ENCODE results near the gene GPLD1.
"Not testable (repeated sequence)": the region's sequence is repeated elsewhere in the genome, so short reads cannot be mapped to it uniquely, and the experiment has no call there.

GPLD1 gene

DNA sequence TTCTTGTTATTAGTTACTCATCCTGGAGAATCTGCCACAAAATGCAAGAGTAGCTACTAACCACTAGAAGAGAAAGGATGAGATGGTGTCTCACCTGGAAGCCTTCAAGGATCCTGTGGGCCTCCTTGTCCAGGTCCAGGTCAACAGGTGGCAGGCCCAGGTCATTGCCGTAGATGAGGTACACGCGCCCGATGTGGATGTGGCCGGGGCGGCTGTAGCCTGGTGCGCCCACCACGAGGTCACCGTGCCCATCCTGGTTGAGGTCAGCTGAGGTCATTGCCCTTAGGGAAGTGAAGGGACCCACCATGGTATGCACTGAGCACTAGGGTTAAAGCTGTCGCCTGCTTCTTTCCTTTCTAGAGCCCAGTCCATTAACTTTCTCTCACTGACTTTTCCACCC, 35.5 kb downstream of the GPLD1 start:
- no peak for DNase-seq

DNA sequence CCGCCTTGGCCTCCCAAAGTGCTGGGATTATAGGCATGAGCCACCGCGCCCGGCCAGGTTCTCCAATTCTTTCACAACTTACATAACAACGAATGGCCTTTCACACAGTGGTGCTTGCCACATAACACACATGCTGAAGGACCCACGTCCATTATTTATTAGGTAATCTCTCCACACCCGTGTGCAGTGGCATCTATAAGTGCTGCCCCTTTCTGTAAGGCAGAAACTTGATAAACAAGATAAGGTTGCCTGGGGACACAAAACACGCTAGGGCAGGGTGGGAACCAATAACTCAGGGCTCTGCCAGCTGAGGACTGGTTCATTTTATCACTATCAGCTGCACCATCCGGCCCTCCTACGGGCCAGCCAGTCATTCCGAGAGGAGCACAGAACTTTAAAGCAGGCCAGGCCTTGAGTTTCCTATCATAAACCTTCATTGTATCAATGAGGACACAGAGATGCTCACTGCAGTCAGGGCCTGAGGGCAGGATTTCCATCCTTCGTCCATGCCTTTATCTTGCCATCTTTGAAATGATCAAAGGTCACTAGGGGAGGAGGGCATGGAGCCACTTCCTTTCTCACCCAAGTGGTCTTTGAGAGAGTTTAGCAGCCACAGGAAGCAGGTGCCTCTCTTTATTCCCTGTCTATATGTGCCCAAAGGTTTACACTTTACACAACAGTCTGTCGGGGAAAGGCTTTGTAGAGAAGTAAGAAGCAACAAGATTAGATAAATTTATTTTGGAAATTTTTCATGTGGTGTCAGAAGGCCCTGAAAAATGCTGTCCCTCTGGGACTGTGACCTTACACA, 37.6 kb downstream of the GPLD1 start:
- DNase-seq: no peak

DNA sequence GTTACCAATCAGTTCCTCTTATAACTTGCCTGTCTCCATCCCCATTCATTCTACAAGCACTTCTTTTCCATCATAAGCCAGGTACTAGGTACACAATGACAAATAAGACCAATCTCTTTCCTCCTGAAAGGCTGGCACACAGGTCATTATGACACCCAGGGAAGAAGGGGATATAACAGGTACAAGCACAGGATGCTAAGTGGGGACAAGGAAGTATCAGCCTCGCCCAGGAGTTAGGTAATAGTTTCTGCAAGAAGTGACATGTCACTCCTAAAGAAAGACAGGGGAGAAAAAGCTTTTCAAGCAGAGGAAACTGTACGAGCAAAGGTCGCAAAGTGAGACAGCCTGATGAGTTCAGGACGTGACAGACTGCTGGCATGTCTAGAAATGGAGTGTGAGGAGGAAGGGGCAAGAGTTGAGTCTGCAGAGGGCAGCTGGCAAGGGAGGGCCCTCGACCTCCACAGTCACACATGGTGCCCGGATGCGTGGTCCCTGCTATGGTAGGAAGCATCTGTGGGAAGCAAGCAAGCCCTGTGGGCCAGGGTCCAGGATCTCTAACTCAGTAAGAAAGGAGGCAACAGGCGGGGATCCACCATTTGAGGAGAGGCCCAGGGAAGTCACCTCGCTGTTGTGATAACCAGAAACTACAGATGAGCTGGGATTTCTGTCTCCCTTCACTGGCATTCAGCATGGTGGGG, 40.4 kb downstream of the GPLD1 start:
- DNase-seq: no peak

DNA sequence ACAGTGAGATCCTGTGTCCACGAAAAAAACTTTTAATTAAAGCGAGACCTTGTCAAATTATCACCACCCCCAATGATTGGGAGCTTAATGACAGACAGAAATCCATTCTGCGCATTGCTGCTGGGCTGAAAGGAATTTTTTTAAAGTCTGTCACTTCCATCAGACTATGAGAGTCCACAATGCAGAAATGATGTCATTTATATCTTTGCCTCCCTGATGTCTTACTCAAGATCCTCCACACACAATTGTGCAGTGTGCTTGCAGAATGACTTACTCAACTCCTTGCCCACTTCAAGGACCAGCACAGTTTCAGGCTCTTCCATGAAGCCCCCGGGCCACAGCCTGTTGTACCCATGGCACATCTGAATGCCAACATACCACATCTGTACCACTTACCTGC, 41.0 kb downstream of the GPLD1 start:
- no peak for DNase-seq

DNA sequence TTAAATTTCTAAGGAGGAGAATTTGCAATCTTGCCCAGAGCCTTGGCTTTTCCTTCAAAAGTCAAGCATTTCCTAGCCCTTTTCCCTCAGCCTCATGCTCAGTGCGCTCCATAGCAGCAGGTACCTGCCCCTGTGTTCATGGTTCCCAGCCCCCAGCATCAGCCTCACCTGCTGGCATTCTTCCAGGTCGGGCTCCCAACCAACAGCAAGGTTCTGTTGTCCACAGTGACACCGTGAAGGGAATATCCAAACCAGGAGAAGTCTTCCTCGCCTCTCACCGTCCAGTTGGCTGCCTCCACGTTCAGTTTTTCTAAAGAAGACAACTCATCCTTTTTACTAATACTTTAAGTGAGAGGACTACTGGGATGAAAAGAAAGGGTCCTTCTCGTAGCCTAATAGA, 42.7 kb downstream of the GPLD1 start:
- no peak for DNase-seq

DNA sequence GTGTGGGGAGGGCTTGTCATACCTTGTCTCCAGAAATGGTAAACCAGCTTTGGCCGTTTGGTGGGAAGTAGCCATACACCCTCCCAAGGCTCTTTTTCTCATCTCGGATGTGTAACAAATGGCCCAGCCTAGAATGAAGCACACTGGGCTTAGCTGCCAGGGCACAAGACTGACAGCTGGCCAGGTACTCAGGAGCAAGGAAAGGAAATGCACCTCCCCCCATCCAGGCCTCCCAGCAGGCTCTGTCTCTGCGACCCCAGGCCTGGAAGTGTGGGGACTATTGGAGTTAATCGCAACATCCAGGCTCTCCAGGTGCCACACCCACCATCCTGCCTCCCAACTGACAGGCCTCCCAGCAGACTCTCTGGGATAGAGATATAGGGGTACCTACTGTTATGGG, 43.7 kb downstream of the GPLD1 start:
- no peak for DNase-seq

DNA sequence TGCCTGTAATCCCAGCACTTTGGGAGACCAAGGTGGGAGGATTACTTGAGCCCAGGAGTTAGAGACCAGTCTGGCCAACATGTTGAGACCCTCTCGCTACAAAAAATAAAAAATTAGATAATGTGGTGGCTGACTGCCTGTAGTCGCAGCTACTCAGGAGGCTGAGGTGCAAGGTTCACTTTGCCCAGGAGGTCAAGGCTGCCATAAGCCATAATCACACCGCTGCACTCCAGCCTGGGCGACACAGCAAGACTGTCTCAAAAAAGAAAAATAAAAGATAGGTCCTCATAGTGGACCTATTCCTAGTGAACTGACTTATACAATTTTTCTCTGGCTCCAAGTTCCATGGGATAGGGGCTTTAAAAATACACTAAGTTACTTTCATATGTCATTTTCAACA, 44.8 kb downstream of the GPLD1 start:
- DNase-seq: no peak

DNA sequence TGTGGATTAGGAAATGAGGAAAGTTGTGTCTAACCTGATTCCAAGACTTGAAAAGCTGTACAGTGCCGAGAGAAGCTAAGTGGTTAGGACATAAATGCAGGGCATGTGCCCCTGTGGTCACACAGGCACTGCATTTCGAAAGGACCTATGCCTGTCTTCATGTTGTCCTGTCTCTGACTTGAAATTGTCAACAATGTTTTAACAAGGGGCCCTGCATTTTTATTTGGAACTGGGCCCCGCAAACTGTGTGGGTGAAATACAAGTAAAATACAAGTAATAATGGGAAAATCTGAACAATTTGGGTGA, 47.8 kb downstream of the GPLD1 start:
- DNase-seq: no peak

DNA sequence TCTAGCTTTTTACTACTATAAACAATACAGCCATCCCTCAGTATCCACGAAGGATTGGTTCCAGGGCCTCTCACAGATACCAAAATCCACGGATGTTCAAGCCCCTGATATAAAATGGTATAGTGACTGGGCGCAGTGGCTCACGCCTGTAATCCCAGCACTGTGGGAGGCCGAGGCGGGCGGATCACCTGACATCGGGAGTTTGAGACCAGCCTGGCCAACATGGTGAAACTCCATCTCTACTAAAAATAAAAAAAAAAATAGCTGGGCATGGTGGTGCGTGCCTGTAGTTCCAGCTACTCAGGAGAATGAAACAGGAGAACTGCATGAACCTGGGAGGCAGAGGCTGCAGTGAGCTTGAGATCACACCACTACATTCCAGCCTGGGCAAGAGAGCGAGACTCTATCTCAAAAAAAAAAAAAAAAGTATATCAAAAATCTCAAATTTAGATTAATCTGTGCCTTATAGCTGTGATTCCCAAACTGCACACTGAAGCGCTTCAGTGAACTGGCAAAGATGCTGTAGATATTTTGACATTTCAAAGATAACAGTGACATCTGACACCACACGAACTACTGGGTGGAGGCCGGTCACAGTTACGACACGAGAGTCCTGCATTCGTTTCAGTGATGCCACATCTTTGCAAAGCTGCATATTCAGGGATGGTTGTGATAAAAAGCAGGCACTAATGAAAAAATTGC, 48.3 kb downstream of the GPLD1 start:
- DNase-seq: no peak

DNA sequence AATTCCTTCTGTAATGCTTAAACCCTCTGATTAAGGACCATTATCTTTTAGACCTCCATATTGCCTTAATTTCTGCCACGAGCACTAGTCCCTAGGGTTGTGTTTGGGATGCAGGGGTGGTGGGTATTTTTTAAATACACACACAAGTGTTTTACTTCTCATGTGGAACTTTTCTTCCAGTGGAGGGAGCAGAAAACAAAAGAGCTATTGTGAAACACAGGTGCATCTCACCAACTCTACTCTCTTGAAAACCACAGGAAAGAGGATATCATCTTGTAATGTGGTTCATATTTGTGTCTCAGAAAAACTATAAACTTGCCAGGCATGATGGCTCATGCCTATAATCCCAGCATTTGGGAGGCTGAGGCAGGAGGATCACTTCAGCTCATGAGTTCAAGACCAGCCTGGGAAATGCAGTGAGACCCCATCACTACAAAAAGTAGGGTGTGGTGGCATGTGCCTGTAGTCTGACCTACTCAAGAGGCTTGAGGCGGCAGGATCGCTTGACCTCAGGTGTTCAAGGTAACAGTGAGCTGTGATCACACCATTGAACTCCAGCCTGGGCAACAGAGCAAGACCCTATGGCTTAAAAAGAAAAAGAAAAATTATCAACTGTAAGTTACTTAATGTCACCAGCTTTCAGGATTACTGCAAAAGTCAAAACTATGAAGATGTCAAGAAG, 49.4 kb downstream of the GPLD1 start:
- DNase-seq: no peak

DNA sequence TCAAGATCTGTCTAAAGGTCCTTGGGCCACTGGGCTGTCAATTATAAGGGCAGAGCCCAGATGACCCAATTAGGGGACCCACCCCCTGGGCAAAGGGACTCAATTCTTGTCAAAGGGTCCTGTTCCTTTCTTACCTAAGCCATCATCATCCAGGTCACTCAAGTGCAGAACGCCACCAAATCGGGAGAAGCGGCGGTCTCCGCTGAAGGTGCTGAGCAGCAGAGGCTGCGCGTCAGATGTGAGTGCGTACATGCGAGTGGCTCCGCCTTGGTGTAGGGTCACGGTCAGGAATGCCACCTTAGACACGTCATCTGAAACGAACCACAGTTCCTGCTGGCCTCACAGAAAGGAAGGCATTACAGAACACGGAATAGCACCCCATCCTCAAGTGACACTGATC, 52.4 kb downstream of the GPLD1 start:
- DNase-seq: no peak

DNA sequence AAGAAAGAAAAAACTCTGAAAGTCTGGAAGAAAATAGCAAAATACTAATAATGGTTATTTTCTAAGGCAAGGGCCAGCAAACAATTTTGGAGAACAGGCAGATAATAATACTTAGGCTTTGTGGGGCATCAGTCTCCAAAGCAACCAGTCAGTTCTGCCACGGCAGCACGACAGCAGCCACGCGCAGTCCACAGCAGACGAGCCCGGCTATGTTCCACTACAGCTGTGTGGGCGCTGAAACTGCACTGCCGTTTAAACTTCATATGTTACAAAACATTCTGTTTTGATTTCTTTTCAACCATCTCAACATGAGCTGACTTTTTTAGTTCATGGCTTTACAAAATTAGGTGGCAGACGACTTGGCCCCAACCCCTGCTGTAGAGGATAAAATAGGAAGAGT, 56.8 kb downstream of the GPLD1 start:
- no peak for DNase-seq

DNA sequence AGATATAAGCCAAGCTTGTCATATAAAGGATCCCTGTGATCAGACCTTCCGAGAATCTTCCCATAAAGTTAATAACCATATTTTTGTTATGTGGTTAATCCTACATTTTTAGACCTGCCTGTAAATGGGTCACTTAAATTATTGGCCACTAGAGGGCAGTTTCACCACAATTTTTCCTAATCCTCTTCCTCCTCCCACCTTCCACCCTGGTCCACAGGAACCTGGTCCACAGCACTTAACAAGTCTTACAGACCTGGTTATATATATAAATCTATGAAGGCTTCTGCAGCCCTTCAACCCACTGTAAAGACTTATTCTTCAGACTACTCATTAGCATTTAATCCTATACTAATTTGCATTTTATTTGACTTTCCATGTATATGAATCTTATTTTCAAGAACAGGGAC, 58.3 kb downstream of the GPLD1 start:
- DNase-seq: peak; percentile 36

DNA sequence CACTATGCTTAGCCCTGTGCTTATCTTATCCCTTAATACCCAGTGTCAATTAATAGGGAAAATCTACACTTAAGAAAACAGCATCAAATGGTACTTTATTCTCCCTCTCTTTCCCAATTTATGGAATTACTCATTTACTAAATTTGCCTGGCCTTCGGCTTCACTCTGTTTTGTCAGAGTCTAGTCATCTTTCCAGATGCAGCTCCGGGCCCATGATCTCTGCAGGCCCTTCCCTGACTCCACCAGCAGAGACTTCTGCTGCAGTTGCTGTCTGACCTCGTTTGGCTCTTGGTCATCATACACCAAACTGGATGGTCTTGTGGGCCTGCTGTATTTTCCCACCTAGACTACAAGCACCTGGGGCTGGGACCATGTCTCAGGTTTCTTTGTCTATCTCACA, 59.3 kb downstream of the GPLD1 start:
- DNase-seq: no peak

DNA sequence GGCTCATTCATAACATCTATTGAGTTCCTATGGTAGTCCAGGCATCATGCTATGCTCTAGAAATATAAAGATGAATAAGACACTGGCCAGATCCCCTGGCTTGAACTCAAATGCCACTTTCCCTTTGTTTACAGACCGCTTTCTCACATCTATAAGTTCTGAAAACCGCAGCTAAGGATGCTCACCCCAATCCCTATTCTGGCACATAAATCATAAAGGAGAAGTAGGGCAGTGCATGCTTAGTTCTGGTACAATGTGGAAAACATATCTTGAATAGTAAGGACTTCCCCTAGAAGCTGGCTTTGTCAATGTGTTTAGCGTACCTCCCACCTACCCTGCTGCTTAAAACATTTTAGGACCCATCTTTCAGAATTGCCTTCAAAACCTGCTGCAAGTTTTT, 60.2 kb downstream of the GPLD1 start:
- no peak for DNase-seq

DNA sequence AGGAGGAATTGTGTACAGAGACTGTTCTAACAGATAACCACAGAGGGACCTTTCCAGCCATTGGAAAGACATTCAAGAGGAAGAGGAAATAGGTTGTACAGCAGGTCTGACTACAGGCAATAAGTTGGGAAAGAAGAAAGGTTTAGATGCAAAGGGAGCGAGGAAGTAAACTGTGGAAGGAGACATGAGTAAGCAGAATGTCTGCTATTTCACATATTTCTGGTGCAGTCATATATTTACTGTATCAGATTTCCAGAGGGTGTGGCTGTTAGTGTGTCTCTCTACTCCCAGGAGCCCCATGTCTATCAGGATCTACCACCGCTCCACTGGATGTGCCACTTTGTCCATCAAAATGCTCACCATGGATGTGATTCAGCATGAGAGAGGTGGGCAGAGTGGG, 60.8 kb downstream of the GPLD1 start:
- DNase-seq: no peak

DNA sequence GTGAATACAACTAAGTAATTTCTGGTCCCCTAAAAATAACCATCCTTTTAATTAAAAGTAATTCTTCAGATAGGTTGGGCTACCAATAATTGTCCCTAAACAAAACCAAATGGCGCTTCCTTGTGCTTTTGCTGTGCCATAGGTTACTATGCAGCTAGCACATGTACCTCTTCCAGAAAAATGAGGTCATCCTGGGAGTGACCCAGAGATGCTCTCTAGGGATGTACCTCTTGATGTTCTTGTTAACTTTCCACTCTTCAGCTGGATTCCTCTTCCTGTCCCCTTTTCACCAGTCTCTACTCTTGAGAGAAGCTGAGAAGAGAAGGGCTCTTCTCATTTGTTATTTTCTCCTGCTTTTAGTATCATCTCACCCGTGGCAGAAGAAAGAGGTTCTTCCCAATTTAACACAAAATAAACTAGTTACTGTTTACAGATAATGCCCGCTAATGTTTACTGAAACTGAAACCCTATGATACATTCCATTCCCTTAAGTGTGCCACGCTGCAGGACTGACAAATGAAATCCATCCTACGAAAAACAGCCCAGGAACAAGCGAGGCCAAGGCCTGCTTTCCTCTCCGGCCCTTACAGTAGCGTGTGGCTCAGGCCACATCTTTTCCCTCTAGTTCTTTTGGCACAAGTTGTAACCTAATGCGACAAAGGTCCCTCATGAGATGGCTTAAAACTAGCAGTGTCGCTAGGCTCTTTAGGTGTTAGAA, 62.5 kb downstream of the GPLD1 start:
- no peak for DNase-seq

DNA sequence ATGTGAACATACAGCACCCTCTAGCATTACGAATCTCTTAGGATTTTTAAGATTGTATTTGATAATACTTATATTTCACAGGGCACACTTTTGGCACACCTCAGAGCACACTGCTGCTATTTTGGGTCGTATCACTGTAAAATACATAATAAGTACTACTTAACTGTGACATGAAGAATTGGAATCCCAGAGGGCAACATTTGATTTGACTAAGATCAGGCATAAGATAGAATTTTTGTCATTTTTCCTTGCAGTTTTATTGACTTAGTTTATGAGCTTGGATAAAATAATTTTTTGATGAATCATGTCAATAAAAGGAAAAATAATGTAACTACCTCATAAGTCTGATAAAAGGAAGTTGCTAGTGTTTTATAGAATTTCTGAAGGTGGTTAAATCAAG, 64.3 kb downstream of the GPLD1 start:
- DNase-seq: no peak

DNA sequence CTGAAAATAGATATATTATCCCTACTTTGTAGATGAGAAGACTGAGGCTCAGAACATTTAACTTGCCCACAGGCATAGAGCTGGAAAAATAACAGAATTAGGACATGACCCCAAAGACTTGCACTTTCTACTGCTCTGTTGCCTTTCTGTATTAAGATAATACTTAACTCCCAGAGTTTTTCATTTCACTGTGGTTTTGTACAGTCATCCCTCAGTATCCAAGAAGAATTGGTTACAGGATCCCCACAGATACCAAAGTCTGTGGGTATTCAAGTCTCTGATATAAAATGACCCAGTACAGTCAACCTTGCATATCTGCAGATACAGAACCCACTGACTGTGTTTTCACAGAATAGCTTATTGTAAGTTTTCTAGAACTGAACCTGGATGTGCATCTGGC, 69.9 kb downstream of the GPLD1 start:
- no peak for DNase-seq

DNA sequence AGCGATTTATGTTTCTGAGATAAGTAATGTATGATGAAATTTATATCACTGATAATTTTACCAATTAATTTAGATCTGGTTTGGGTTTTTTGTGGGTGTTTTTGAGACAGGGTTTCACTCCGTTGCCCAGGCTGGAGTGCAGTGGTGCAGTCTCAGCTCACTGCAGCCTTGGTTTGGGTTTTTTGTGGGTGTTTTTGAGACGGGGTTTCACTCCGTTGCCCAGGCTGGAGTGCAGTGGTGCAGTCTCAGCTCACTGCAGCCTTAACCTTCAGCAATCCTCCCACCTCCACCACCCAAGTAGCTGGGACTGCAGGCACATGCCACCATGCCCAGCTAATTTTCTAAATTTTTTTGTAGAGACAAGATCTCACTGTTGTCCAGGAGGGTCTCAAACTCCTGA, 73.6 kb downstream of the GPLD1 start:
- DNase-seq: no peak

DNA sequence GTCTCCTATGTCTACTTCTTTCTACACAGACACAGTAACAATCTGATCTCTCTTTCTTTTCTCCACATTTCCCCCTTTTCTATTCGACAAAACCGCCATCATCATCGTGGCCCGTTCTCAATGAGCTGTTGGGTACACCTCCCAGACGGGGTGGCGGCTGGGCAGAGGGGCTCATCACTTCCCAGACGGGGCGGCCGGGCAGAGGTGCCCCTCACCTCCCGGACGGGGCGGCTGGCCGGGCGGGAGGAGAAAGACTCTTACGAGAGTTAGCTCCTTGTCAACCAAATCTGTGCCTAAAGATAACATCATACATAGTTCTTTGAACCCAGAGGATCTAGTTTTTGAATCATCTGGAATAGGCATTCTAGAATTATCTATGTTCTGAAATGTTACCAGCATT, 74.8 kb downstream of the GPLD1 start:
- not testable (repeated sequence) for DNase-seq

DNA sequence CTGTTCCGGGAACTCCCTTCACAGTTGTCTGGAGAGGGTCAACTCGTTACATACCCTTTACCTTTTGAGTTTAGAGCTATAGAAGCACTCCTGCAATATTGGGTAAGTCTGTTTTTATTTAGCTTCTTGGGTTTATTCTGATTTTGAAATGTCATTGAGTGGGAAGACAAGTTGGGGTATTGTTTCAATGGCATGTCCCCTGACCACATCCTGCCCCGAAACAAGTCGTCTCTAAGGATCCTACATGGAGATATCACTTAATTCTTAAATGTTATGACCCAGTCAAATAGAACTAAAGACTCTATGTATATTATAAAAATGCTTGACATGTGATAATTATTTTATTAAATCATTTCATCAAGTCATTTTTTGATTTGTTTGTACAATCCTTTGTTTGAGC, 77.1 kb downstream of the GPLD1 start:
- no peak for DNase-seq

DNA sequence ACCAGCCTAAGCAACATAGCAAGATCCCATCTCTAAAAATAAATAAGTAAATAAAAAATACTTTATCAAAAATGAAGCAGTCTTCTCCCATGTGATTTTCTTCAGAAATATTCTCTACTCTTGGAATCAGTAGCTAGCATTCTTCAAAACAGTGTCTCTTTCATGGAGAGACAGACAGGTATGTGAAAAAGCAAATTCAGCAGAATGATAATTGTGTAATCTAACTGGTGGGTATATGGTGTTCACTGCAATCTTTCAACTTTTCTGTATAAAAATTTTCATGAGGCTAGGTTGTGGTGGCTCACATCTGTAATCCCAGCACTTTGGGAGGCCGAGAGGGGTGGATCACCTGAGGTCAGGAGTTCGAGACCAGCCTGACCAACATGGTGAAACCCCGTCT, 78.8 kb downstream of the GPLD1 start:
- no peak for DNase-seq
